Osteoblast (primary cell): Measurements from ENCODE around the gene LCLAT1. TPM values are rescaled to one million over a fixed set of nuclear protein-coding genes. Genes with fewer than 3 reads are reported as not detected.

Source experiments
- DNase-seq: peaks from one replicate; pipeline ENCODE4 v3.0.0; 2011; ENCODE audit warnings: low spot score, mixed read lengths; ENCODE audit not compliant: insufficient read length; ENCODE audit errors: missing footprints
- H2AFZ ChIP-seq: 2 replicates; pipeline ENCODE4 v1.6.0; 2011; ENCODE audit warnings: mild to moderate bottlenecking, low read length
- H3K27ac ChIP-seq: 2 replicates; pipeline ENCODE4 v1.5.1; 2011; ENCODE audit warnings: mild to moderate bottlenecking, low read depth, low read length, moderate library complexity
- H3K27me3 ChIP-seq: 2 replicates; pipeline ENCODE4 v1.6.0; 2012; ENCODE audit warnings: mild to moderate bottlenecking, control low read depth, inconsistent platforms, low read length, moderate library complexity; ENCODE audit not compliant: insufficient read depth
- H3K36me3 ChIP-seq: 2 replicates; pipeline ENCODE4 v1.5.1; 2011; ENCODE audit warnings: mild to moderate bottlenecking, low read length, control low read depth, moderate library complexity; ENCODE audit not compliant: insufficient read depth
- H3K4me1 ChIP-seq: 2 replicates; pipeline ENCODE4 v1.5.1; 2011; ENCODE audit warnings: mild to moderate bottlenecking, low read length, control low read depth, moderate library complexity; ENCODE audit not compliant: insufficient read depth
- H3K4me2 ChIP-seq: 2 replicates; pipeline ENCODE4 v1.6.0; 2011; ENCODE audit warnings: mild to moderate bottlenecking, low read length; ENCODE audit not compliant: insufficient read depth
- H3K4me3 ChIP-seq: fragments of 200-600 bp; sonication (generic); 3 replicates; pipeline ENCODE4 v1.5.1; 2012; ENCODE audit warnings: mild to moderate bottlenecking, low read length, inconsistent platforms; ENCODE audit not compliant: insufficient read depth
- H3K79me2 ChIP-seq: 2 replicates; pipeline ENCODE4 v1.6.0; 2012; ENCODE audit warnings: mild to moderate bottlenecking, low read length, control low read depth, inconsistent platforms; ENCODE audit not compliant: insufficient read depth
- H3K9me3 ChIP-seq: 2 replicates; pipeline ENCODE4 v1.5.1; 2011; ENCODE audit warnings: low read depth, low read length, control low read depth
- H4K20me1 ChIP-seq: 2 replicates; pipeline ENCODE4 v1.6.0; 2012; ENCODE audit warnings: mild to moderate bottlenecking, low read length, control low read depth; ENCODE audit not compliant: insufficient read depth
- CTCF ChIP-seq: IDR thresholded peaks from 2 replicates; pipeline ENCODE4 v1.5.1; 2011; ENCODE audit warnings: mild to moderate bottlenecking, low read depth, low read length, moderate library complexity; ENCODE audit errors: extremely low read depth
- small RNA-seq: library from RNA; depleted of rRNA; stranded (forward); fragments of <200 nt; gene quantifications from one replicate; pipeline ENCODE3, GENCODE V24; 2012
- total RNA-seq: library from RNA; depleted of rRNA; stranded (reverse); fragments of >200 nt; gene quantifications from 2 replicates; pipeline ENCODE4 v1.2.3, GENCODE V29; 2012

Gene LCLAT1
- total RNA-seq, 1 donor: 29.7 TPM

- no peak overlapping the region for H3K27ac ChIP-seq
- DNase-seq: peak; percentile 84
- no peaks in the 10 kb centered on the region for H4K20me1 ChIP-seq
- H3K27me3 ChIP-seq: no peaks in the 10 kb centered on the region
- H3K4me1 ChIP-seq: peaks cover 3% of the 10 kb centered on the region
- H3K9me3 ChIP-seq: no peaks in the 10 kb centered on the region
- H2AFZ ChIP-seq: no peak overlapping the region
- H3K4me2 ChIP-seq: no peak overlapping the region
- H3K36me3 ChIP-seq: no peaks in the 10 kb centered on the region
- peak; percentile 51 for TF ChIP-seq CTCF
- H3K79me2 ChIP-seq: no peaks in the 10 kb centered on the region
- H3K4me3 ChIP-seq: no peak overlapping the region
Observed at GRCh38 chr2:30691948-30692828, 245.1 kb downstream of the LCLAT1 start.

- H2AFZ ChIP-seq: no peak overlapping the region
- H3K79me2 ChIP-seq: no peaks in the 10 kb centered on the region
- H4K20me1 ChIP-seq: no peaks in the 10 kb centered on the region
- H3K4me1 ChIP-seq: peaks cover 3% of the 10 kb centered on the region
- H3K4me3 ChIP-seq: no peak overlapping the region
- H3K9me3 ChIP-seq: no peaks in the 10 kb centered on the region
- H3K4me2 ChIP-seq: no peak overlapping the region
- H3K27ac ChIP-seq: no peak overlapping the region
- H3K36me3 ChIP-seq: no peaks in the 10 kb centered on the region
- no peaks in the 10 kb centered on the region for H3K27me3 ChIP-seq
- TF ChIP-seq CTCF: no peak
- DNase-seq: no peak
Observed at GRCh38 chr2:30692829-30693275, 245.8 kb downstream of the LCLAT1 start.

Small RNA genes within 50 kb of the gene (small RNA-seq; reads per million reads assigned to genes)
- not detected for gene AC073255.1

Other genes with a start within 250 kb of the LCLAT1 start
- 270 and 272 TPM in 2 replicates for gene LBH, start 215.7 kb upstream of the LCLAT1 start, total RNA-seq